ENCODE measurements around the gene EPS8L2.

- TF ChIP-seq EZH2 (IDR thresholded peaks at IDR 0.05) (no peak), POLR2AphosphoS5 (IDR thresholded peaks at IDR 0.05; ENCODE audit: borderline replicate concordance, low read depth, low read length) (no peak), FOXP2 (optimal IDR thresholded peaks at IDR 0.05; ENCODE audit: control extremely low read depth, extremely low read length, insufficient read depth) (no peak)
Observed at GRCh38 chr11:678297-678696, 27.7 kb upstream of the EPS8L2 start.
